BLaER1 (cell line): Measurements from ENCODE around the gene ESPN.

Source experiments
- H3K27ac ChIP-seq: shearing (Covaris generic); formaldehyde crosslinking; 2 replicates; pipeline ENCODE4 v1.8.1; 2022
- H3K27me3 ChIP-seq: shearing (Covaris generic); formaldehyde crosslinking; 2 replicates; pipeline ENCODE4 v1.8.1; 2022
- H3K36me3 ChIP-seq: shearing (Covaris generic); formaldehyde crosslinking; 2 replicates; pipeline ENCODE4 v1.8.1; 2022
- H3K4me1 ChIP-seq: shearing (Covaris generic); formaldehyde crosslinking; 2 replicates; pipeline ENCODE4 v1.8.1; 2022
- H3K4me2 ChIP-seq: shearing (Covaris generic); formaldehyde crosslinking; 2 replicates; pipeline ENCODE4 v1.8.1; 2022
- H3K4me3 ChIP-seq: shearing (Covaris generic); formaldehyde crosslinking; 2 replicates; pipeline ENCODE4 v1.8.1; 2022
- H3K9ac ChIP-seq: shearing (Covaris generic); formaldehyde crosslinking; 2 replicates; pipeline ENCODE4 v1.8.1; 2022
- H3K9me3 ChIP-seq: shearing (Covaris generic); formaldehyde crosslinking; 2 replicates; pipeline ENCODE4 v1.8.1; 2022
- H4K20me1 ChIP-seq: shearing (Covaris generic); formaldehyde crosslinking; 2 replicates; pipeline ENCODE4 v1.8.1; 2022
- Cebpa-rat ChIP-seq: shearing (Covaris generic); IDR thresholded peaks from 2 replicates; pipeline ENCODE4 v1.8.1; 2022

ESPN gene

DNA sequence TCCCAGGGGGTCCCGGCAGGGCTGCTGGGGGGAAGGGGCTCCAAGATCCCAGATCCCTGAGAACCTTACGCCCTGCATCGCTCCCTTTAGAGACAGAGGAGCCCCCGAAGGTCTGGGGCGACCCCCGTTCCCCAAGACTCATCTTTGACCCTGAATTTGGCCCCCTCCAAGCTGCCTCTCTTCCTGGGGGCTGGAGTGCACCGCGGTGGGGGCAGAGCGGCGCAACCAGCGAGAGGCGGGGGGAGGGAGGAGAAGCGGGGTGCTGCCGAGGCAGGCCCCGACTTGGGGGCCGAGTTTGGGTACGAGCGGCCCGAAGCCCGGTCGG lies 72.3 kb downstream of the ESPN start:
- peak overlapping the region; percentile 69 for H3K4me3 ChIP-seq
- H3K4me2 ChIP-seq = peak overlapping the region; percentile 96
- no peak for TF ChIP-seq Cebpa-rat
- no peak overlapping the region for H3K27ac ChIP-seq
- no peaks in the 10 kb centered on the region for H3K36me3 ChIP-seq
- peaks cover 5% of the 10 kb centered on the region; the same call in 1 of the 2 replicates for H3K27me3 ChIP-seq
- no peaks in the 10 kb centered on the region for H3K9me3 ChIP-seq
- peaks cover 78% of the 10 kb centered on the region for H3K4me1 ChIP-seq
- H3K9ac ChIP-seq = peak overlapping the region; percentile 36
- 0 out of 2 replicates have a peak, but pooled peaks cover 6% of the 10 kb centered on the region for H4K20me1 ChIP-seq

DNA sequence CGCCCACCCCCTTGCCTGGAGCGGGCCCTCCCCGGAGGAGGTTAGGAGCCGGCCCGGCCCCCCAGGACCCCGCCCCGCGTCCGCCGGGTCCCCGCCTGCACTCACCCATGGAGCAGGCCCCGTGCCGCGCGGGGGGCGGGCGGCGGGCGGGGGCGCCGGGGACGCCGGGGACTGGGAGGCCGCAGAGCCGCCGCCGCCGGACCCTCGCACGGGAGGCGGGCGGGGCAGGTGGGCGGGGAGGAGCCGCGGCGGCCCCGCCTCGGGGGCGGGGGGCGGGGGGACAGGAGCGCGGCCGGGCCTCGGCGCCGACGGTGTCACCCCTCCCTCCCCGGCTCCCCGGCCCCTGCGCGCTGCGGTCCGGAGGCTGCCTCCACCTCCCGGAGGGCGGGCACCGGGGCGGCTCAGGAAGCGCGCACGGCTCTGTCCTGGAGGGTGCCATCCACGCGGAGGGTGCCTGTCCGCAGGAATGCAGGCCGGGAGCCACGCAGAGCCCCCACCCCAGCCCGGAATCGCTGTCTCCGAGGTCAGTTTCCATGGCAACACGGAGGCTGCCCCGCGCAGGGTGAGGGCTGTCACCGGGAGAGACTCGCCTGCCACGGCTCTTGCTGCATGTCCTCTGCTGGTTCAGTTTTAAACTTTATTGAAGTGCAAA lies 72.8 kb downstream of the ESPN start:
- peak overlapping the region; percentile 96 for H3K4me2 ChIP-seq
- TF ChIP-seq Cebpa-rat = no peak
- H3K4me3 ChIP-seq = peak overlapping the region; percentile 69
- no peaks in the 10 kb centered on the region for H3K36me3 ChIP-seq
- no peak overlapping the region for H3K27ac ChIP-seq
- H3K9ac ChIP-seq = peak overlapping the region; percentile 45
- H3K9me3 ChIP-seq = no peaks in the 10 kb centered on the region
- peaks cover 78% of the 10 kb centered on the region for H3K4me1 ChIP-seq
- peaks cover 6% of the 10 kb centered on the region; the same call in 1 of the 2 replicates for H3K27me3 ChIP-seq
- 0 out of 2 replicates have a peak, but pooled peaks cover 6% of the 10 kb centered on the region for H4K20me1 ChIP-seq

DNA sequence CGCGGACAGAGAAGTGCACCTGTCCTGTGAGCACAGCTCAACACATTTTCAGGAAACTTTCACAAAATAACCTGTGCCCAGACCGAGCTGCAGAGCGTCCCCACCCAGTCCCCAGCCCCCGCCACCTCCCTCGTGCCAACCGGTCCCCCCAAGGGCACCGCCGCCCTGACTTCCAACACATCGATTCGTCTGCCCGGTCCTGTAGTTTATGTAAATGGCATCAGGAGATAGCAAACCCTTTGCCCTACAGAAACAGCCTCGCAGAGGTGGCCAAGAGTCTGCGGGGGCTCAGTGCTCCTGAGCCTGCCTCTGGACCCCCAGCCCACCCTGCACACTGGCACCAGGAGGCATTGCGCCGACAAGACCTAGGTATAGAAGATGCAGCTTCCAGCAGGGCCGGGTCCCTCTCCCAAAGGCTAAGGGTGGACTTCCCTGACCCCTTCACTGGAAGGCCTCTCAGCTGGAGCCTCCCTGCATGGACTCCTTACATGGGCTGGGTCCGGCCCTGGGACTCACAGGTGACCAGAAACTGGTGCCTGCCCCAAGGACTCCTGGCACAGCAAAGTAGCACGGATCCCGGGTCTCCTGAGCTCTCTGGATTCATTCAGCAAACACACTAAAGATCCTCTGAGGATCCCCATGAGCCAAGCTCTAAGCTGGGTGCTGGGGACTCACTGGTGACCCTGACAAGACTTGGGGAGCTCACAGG lies 73.4 kb downstream of the ESPN start:
- Histone ChIP-seq H3K9me3 (no peaks in the 10 kb centered on the region), H3K36me3 (no peaks in the 10 kb centered on the region), H3K27ac (no peak overlapping the region), H3K4me2 (peak overlapping the region; percentile 96), H3K4me3 (peak overlapping the region; percentile 69), H3K4me1 (peaks cover 78% of the 10 kb centered on the region), H3K27me3 (peaks cover 12% of the 10 kb centered on the region; the same call in 1 of the 2 replicates), H4K20me1 (0 out of 2 replicates have a peak, but pooled peaks cover 11% of the 10 kb centered on the region), H3K9ac (peak overlapping the region; percentile 45; the same call in 1 of the 2 replicates)
- TF ChIP-seq Cebpa-rat = no peak

DNA sequence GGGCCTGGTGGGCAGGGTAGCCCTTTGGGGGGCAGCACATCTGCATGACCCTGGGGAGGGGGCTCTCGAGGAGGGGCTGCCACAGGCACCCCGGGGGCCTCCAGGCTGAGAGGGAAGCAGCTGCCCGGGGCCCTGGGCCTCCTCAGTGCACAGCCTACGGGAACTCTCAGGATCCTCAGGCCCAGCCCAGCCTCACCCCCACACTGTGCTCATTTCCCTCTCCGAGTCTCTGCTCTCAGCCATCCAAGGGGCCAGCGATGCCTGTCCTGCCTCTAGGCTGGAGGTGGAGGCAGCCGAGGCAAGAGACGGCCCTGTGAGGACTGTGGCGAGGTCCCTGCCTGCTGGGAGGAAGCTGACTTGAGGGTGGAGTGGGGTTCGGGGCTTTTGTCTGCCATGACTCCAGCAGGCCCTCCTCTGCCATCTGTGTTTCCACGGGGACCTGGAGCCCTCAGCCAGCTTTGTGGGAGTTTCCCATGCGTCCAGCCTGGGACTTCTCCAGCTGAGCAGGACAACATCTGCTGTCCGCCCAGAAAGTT lies 74.1 kb downstream of the ESPN start:
- Histone ChIP-seq H3K9me3 (no peaks in the 10 kb centered on the region), H4K20me1 (0 out of 2 replicates have a peak, but pooled peaks cover 11% of the 10 kb centered on the region), H3K27me3 (peaks cover 14% of the 10 kb centered on the region; the same call in 1 of the 2 replicates), H3K27ac (no peak overlapping the region; the same call in 1 of the 2 replicates), H3K4me3 (no peak overlapping the region), H3K36me3 (no peaks in the 10 kb centered on the region), H3K4me1 (peaks cover 78% of the 10 kb centered on the region), H3K9ac (no peak overlapping the region), H3K4me2 (peak overlapping the region; percentile 96)
- TF ChIP-seq Cebpa-rat = no peak

DNA sequence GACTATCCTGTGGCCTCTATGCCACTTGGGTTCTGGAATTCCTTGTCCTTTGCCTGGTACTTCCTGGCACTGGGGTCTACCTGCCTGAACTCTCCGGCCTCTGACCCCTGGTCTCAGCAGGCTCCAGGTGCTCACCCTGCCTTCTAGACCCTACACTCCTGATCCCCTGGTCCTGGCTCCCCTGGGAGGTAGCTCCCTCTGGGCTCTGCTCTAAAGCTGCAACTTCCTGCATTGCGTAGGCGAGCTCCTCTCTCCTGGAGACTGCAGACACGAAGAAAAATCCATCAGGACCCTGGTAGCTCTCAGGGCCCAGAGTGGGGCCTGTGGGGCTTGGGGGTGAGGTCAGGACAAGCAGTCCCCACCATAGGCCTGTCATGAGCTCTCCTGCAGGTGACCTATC lies 74.7 kb downstream of the ESPN start:
- peak overlapping the region; percentile 6; the same call in 1 of the 2 replicates for H3K27ac ChIP-seq
- no peaks in the 10 kb centered on the region for H3K36me3 ChIP-seq
- H3K27me3 ChIP-seq = peaks cover 14% of the 10 kb centered on the region; the same call in 1 of the 2 replicates
- H3K4me1 ChIP-seq = peaks cover 83% of the 10 kb centered on the region
- H3K9ac ChIP-seq = 0 out of 2 replicates have a peak overlapping the region, but pooled peaks have one; percentile 18
- no peak overlapping the region for H3K4me3 ChIP-seq
- H4K20me1 ChIP-seq = 0 out of 2 replicates have a peak, but pooled peaks cover 11% of the 10 kb centered on the region
- no peak for TF ChIP-seq Cebpa-rat
- H3K9me3 ChIP-seq = no peaks in the 10 kb centered on the region
- H3K4me2 ChIP-seq = peak overlapping the region; percentile 96

DNA sequence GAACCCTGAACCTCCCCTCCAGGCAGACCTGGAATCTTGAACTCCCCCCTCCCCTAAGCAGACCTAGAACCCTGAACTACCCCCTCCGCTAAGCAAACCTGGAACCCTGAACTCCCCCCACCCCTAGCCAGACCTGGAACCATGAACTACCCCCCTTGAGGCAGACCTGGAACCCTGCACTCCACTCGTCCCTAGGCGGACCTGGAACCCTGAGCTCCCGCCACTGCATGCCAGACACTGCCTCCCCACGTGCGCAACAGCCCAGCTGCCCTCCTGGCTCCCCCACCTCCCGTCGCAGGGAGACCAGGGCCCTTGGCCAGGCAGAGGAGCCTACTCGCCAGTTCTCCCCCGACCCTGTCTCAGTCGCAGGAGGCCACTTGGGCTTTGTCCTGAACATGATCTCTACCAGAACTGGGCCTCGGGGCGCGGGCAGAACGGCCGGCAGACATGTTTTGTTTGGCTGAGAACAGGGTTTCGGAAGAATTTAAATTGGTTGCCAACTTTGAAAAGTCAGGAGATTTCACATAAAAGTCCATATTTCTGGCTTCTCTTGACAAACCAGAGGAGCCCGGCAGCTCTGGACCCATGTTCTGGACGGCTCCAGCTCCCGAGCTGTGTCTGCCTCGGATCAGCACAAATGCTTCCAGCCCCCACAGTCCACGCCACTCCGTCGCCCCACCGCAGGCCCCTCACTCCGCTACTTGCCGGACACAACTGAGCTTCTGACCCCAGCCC lies 76.1 kb downstream of the ESPN start:
- Histone ChIP-seq H3K9me3 (no peaks in the 10 kb centered on the region), H3K27me3 (peaks cover 14% of the 10 kb centered on the region; the same call in 1 of the 2 replicates), H3K4me1 (peaks cover 93% of the 10 kb centered on the region), H3K4me2 (peak overlapping the region; percentile 96), H4K20me1 (0 out of 2 replicates have a peak, but pooled peaks cover 11% of the 10 kb centered on the region), H3K4me3 (no peak overlapping the region), H3K9ac (no peak overlapping the region), H3K36me3 (no peaks in the 10 kb centered on the region), H3K27ac (no peak overlapping the region)
- no peak for TF ChIP-seq Cebpa-rat

DNA sequence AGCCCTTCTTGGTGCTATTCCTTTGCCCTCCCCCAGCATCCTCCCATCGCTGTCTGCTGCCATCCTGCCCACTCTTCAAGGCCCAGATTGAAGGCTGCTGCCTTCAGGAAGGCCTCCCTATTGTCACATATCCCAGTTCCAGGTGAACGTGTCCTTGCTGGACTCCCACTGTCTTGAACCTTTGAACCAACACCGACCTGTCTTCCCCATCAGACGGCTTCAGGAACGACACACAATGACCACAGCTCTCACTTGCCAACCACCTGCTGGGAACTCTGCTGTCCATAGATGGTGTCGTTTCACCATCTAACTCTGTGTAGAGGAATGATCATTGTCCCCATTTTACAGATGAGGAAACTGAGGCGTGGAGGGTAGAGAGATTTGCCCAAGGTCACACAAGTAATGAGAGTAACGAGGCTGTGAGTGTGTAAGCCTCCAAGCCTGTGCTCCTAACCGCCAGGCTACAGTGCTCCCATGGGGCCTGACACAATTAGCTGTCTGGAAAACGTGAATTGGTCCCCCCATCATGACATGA lies 76.8 kb downstream of the ESPN start:
- Histone ChIP-seq H3K9ac (no peak overlapping the region), H3K27me3 (peaks cover 11% of the 10 kb centered on the region; the same call in 1 of the 2 replicates), H3K4me3 (no peak overlapping the region), H3K36me3 (no peaks in the 10 kb centered on the region), H3K4me2 (peak overlapping the region; percentile 90), H3K4me1 (peaks cover 92% of the 10 kb centered on the region), H3K9me3 (no peaks in the 10 kb centered on the region), H4K20me1 (0 out of 2 replicates have a peak, but pooled peaks cover 6% of the 10 kb centered on the region), H3K27ac (no peak overlapping the region)
- TF ChIP-seq Cebpa-rat = no peak

DNA sequence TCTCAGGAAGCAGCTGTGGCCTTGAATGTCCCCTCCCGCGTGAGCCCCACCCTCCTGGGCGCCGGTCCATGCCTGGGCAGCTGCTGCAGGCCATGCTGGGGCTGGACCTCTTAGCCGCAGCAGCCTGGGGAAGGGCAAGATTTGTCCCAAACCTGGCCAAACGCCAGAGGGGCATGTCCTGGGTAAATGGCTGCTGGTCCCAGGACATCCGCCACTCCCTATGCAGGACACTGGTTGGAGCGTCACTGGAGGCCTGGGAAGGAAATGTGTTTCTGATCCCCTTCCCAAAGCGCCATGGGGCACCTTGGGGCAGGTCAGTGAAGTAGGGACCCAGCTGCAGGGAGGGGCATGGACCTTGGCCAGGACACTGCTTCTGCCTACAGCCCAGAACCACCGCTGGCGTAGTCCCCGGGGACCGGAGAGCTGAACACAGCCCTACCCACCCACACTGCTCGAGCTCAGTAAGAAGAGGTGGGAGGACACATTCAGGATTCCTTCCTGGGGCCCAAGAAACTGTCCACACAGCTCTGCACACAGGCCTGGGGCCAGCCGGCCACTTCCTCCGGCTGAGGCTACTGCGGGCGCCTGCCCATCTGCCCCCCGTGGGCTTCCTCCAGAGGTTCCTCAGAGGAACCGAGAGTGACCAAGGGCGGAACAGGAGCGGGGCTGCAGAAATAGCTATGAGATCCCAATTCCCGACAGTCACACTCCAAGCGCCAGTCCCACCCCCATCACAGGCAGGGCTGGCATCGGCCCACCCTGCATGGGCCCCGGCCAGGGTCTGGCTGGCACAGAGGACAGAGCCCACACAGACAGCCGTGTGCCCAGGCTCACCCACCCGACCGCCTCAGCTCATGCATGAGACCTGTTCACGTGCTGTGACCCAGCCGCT lies 77.7 kb downstream of the ESPN start:
- Histone ChIP-seq H4K20me1 (0 out of 2 replicates have a peak, but pooled peaks cover 5% of the 10 kb centered on the region), H3K4me1 (peaks cover 93% of the 10 kb centered on the region), H3K4me2 (peak overlapping the region; percentile 90), H3K9me3 (no peaks in the 10 kb centered on the region), H3K4me3 (no peak overlapping the region), H3K36me3 (no peaks in the 10 kb centered on the region), H3K27me3 (0 out of 2 replicates have a peak, but pooled peaks cover 9% of the 10 kb centered on the region), H3K9ac (no peak overlapping the region; the same call in 1 of the 2 replicates), H3K27ac (no peak overlapping the region)
- no peak for TF ChIP-seq Cebpa-rat
